HG02884 (cell line): ENCODE results near the gene ABCC2.

Source experiments
- ATAC-seq: cut with Tn5 transposase; IDR thresholded peaks from one replicate; pipeline ENCODE4 v1.9.1; 2021; ENCODE audit warnings: mild to moderate bottlenecking, moderate library complexity; ENCODE audit not compliant: unreplicated experiment

Gene ABCC2

DNA sequence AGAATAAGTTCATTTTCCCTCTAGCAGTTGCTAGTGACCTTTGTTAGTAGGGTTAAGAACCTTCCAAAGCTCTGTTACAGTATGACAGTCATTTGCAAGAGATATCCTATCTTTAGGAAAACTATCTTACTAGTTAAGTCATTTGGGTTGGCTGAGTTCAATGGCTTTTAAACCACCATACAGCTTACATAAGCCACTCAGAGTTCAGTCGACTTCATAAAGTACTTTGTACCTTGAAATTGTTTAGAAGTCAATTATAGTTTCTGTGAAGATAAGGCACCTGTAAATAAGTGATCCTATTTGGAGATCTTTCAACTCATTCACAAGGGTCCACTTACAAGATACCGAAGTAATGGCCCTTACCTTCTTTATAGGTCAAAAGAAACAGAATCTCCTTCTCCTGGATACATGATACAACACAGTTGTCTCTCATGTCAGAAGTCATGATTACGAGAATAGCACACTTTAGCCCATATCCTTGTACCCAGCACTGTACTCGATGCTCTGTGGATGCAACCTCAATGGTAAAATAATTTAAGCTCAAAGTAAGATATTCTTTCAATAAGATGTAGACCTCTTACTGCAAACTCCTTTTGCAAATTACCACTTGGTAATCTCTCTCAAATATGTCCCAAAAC is 11.9 kb upstream of the ABCC2 start:
- no peak for ATAC-seq

GRCh38 chr10:99775850-99776249 is 6.6 kb upstream of the ABCC2 start:
- ATAC-seq: no peak

DNA sequence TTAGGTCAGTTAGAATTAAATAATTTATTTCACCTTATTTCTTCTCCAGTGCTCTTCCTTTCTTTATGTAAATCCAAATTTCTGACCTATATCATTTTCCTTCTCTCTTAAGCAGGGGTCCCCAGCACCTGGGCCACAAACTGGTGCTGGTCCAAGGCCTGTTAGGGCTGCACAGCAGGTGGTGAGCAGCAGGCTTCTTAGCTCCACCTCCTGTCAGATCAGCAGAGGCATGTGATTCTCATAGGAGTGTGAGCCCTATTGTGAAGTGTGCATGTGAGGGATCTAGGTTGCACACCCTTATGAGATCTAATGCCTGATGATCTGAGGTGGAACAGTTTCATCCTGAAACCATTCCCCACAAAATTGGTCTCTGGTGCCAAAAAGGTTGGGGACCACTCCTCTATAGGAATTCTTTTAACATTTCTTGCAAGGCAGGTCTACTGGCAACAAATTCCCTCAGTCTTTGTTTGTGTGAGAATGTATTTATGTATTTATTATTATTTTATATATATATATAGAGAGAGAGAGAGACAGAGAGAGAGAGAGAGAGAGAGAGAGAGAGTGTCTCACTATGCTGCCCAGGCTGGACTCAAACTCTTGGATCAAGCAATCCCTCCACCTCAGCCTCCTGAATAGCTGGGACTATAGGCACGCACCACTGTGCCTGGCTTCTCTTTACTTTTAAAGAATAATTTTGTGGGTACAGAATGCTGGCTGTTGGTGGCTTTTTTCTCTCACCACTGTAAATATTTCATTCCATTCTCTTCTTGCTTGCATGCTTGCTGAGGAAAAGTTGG is 4.3 kb upstream of the ABCC2 start:
- no peak for ATAC-seq

DNA sequence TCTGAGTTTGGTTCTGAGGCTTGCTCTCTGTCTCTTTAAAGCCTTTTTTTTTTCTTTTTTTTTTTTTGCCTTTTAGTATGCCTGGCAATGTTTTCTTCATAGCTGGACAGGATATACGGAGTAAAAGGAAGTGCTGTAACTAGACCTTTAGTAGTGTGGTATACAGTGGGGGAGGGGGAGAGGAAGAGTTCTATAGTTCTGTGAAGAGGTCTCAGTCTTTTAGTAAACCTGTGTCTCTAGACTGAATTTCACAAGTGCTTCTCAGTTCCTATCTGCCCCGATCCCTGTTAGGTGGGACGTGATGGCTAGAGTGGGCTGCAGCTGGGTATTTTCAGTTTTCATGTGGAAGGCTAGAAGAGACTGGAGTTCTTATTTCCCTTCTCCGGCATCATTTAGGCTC is 3.1 kb upstream of the ABCC2 start:
- no peak for ATAC-seq

DNA sequence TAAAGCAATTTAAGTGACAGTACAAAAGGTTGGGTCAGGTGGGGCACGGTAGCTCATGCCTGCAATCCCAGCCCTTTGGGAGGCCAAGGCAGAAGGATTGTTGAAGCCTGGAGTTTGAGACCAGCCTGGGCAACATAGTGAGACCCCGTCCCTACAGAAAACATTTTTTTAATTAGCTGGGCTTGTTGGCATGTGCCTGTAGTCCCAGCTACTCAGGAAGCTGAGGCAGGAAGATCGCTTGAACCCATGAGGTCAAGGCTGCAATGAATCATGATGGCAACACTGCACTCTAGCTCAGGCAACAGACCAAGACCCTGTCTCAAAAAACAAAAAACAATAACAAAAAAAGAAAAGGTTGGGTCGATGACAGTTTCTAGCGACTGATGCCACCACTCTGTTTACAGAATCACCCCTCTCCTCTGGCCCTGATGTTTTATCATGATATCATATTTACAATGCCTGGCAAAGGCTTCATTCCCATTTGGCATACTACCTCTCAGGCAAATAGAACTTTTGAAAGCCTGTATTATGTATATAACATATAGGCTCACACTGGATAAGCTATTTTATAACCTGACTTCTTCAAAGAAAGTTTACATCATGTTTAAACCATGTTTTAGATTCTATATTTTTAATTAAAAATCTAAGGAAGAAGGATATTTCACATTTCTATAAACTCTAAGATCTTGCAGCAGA is 558 bp upstream of the ABCC2 start:
- no peak for ATAC-seq

- no peak for ATAC-seq
Observed at GRCh38 chr10:99784016-99784726, 1.7 kb downstream of the ABCC2 start.

GRCh38 chr10:99784727-99785441 is 2.4 kb downstream of the ABCC2 start:
- no peak for ATAC-seq

DNA sequence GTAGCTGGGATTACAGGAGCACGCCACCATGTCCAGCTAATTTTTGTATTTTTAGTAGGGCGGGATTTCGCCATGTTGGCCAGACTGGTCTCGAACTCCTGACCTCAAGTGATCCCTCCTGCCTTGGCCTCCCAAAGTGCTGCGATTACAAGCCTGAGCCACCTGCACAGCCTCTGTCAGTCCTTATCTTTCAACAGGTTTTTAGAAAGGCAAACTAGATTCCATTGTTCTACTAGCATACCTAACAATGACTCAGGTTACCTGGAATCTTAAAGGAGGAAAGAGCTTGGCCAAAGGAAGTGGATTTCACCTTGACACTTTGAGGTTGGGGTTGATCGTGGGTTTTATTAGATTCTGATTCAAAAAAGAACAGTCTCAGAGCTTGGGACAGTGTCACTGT is 3.2 kb downstream of the ABCC2 start:
- no peak for ATAC-seq

DNA sequence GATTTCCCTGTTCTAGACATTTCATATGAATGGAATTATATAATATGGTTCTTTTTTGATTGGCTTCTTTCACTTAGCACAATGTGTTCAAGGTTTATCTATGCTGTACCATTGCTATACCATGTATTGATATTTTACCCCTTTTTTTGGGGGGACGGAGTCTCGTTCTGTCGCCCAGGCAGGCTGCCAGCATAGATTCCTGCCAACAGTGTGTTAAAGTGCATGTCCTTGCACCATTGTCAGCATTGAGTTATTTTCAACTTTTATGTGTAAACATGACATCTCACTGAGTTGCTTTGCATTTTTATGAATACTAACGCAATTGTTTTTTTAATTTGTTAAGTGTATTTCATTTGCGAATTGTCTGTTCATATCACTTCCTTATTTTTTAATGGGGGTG is 4.9 kb downstream of the ABCC2 start:
- ATAC-seq: no peak

- no peak for ATAC-seq
Observed at GRCh38 chr10:99787782-99788445, 5.5 kb downstream of the ABCC2 start.

DNA sequence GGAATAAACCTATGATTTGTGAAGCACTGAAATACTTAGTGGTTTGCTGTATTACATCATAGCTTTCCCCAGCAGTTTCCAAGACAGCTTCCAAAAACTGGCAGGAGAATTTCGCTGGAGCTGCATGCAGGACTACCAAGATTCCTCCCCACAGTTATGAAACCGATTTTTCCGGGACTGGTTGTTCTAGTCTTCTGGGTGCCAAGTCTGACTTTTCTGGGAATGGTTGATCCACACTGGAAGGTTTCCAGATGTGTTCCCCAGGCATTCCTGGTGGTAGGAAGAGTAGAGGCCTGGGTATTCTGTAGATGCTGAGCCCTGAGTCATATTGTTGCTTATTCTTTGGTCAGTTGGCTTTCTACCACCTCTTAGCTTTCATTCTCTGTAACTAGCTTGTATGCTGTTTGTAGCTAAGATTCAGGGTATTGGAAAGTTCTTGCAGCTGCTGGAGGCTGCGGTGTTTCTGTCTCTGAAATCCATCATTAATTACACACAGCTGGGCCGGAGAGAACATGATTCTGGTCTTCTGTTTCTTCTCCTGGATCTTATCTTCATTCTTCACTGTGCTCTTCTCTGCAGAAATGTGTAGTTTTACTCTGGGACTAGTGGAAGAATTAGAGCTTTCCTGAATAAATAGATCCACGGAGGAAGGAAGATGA is 6.3 kb downstream of the ABCC2 start:
- no peak for ATAC-seq

- no peak for ATAC-seq
Observed at GRCh38 chr10:99791831-99792230, 9.4 kb downstream of the ABCC2 start.

GRCh38 chr10:99793819-99794218 is 11.4 kb downstream of the ABCC2 start:
- ATAC-seq: no peak

- ATAC-seq: no peak
Observed at GRCh38 chr10:99796928-99797327, 14.5 kb downstream of the ABCC2 start.

- no peak for ATAC-seq
Observed at GRCh38 chr10:99798031-99798430, 15.6 kb downstream of the ABCC2 start.

DNA sequence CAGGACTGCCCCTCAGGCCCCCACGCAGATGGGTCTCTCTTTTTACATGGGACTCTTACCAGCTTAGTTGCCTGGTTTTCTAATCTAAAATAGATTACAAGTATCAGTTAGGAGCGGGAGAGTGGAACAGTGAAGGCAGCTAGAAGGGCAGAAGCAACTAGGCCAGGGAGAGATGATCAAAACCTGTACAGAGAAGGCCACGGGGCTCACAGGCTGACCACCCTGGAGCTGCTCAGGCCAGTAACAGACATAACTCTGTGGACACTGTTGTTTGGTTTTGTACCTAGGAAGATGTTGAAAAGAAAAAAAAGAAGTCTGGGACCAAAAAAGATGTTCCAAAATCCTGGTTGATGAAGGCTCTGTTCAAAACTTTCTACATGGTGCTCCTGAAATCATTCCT is 16.5 kb downstream of the ABCC2 start:
- no peak for ATAC-seq

DNA sequence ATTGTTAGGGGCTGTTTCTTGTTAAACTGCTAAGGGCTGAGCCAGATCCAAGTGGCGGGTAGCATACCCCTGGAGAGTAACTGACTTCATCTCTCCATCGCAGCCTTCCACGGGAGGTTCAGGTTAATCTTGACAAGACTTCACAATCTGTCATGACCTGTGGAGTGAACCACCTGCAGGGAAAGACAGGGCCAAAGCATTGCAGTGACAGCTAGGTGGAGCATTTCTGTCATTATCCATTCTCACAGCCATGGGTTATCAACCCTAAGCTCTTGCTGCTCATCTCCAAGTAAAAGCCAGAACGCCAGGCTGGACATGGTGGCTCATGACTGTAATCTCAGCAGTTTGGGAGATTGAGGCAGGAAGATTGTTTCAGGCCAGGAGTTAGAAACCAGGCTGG is 17.2 kb downstream of the ABCC2 start:
- no peak for ATAC-seq

- no peak for ATAC-seq
Observed at GRCh38 chr10:99804471-99804870, 22.0 kb downstream of the ABCC2 start.

DNA sequence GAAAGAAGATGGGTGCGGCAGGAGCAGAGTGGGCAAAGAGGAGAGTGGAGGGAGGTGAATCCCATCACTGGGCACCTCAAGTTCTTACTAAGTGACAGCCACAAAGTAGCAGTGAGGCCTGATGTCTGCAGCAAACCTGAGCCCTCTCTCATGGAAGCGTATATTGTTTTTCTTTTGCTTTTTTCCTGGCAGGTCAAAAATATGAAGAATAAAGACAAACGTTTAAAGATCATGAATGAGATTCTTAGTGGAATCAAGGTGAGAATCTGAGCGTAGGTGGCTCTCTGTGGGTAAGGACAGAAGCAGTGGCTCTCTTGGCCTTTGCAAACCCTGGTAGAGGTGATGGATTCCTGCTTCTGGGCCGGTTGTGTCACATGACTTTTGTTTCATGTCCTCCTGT is 22.8 kb downstream of the ABCC2 start:
- ATAC-seq: no peak

- no peak for ATAC-seq
Observed at GRCh38 chr10:99806091-99806490, 23.7 kb downstream of the ABCC2 start.
